Measurements from ENCODE around the gene CEP170B.
"Not testable (repeated sequence)": the region's sequence is repeated elsewhere in the genome, so short reads cannot be mapped to it uniquely, and the experiment has no call there.

CEP170B gene

GRCh38 chr14:104941508-104942365, 76.7 kb downstream of the CEP170B start:
- in situ Hi-C loops (cut with MboI; ENCODE audit: low sequenced_read_pairs): no loop called here

GRCh38 chr14:104942586-104942985, 77.5 kb downstream of the CEP170B start:
- in situ Hi-C loops (cut with MboI; ENCODE audit: low sequenced_read_pairs): no loop called here

GRCh38 chr14:104943216-104944015, 78.3 kb downstream of the CEP170B start:
- in situ Hi-C loops (cut with MboI; ENCODE audit: low sequenced_read_pairs): not testable (repeated sequence)

GRCh38 chr14:104944016-104944308, 78.9 kb downstream of the CEP170B start:
- in situ Hi-C loops (cut with MboI; ENCODE audit: low sequenced_read_pairs): not testable (repeated sequence)

- in situ Hi-C loops (cut with MboI; ENCODE audit: low sequenced_read_pairs): not testable (repeated sequence)
These were observed 79.6 kb downstream of the CEP170B start for GRCh38 chr14:104944436-104945205.

GRCh38 chr14:104945266-104945665, 80.2 kb downstream of the CEP170B start:
- in situ Hi-C loops (cut with MboI; ENCODE audit: low sequenced_read_pairs): not testable (repeated sequence)

All from hTERT RPE-1 (cell line).